Measurements from ENCODE around the gene BANK1. TPM values are rescaled to one million over a fixed set of nuclear protein-coding genes. Genes with fewer than 3 reads are reported as not detected.

Gene BANK1
- total and polyA plus RNA-seq, 10 of the 15 experiments (the other 5 are each of a cell fraction or from before 2014, with no cell fraction given) = 0.13 to 2.1 (median 0.42) TPM

GRCh38 chr4:101856149-101856548, 65.6 kb downstream of the BANK1 start:
- SMC1A ChIA-PET (ENCODE audit: uncharacterized antibody, unreplicated experiment) = no interaction called here
- TF ChIP-seq ESRRA (IDR thresholded peaks at IDR 0.05; ENCODE audit: low read length) = no peak
- no peak for TF ChIP-seq ZNF24 (IDR thresholded peaks at IDR 0.05)
- TF ChIP-seq RFX5 (IDR thresholded peaks at IDR 0.05; ENCODE audit: low read depth, low read length) = no peak
- no peak for TF ChIP-seq RAD51 (IDR thresholded peaks at IDR 0.05)
- TF ChIP-seq ETV6 (conservative IDR thresholded peaks at IDR 0.05 in 1 of 2, IDR thresholded peaks at IDR 0.05 in 1 of 2; ENCODE audit: borderline replicate concordance in 1 of 2, low read depth in 1 of 2) = no peak
- TF ChIP-seq NKRF (conservative IDR thresholded peaks at IDR 0.05) = no peak
- no peak for TF ChIP-seq FOXK2 (IDR thresholded peaks at IDR 0.05)
- TF ChIP-seq ZNF592 (IDR thresholded peaks at IDR 0.05) = no peak
- no peak for TF ChIP-seq SMAD1 (IDR thresholded peaks at IDR 0.05; ENCODE audit: low read depth, partially characterized antibody)
- TF ChIP-seq E2F4 (IDR thresholded peaks at IDR 0.05; ENCODE audit: low read depth, low read length) = no peak
- TF ChIP-seq STAT3 (IDR thresholded peaks at IDR 0.05; ENCODE audit: low read depth, low read length) = no peak
- TF ChIP-seq SKIL (IDR thresholded peaks at IDR 0.05; ENCODE audit: low read depth, poor library complexity, severe bottlenecking) = no peak
- no peak for TF ChIP-seq CTCF (IDR thresholded peaks at IDR 0.05 in 2 of 3, conservative IDR thresholded peaks at IDR 0.05 in 1 of 3; ENCODE audit: control insufficient read depth in 2 of 3, extremely low read depth in 1 of 3, insufficient read depth in 1 of 3, low read depth in 3 of 3, low read length in 3 of 3)

More at GRCh38 chr4:101856149-101856548, 65.6 kb downstream of the BANK1 start:
- no peak overlapping the region for H3K27ac ChIP-seq (ENCODE audit: control insufficient read depth, insufficient read depth)
- FAIRE-seq (no peak), ATAC-seq (no peak), DNase-seq (ENCODE audit: low read depth, low spot score) (no peak)
- no peak overlapping the region for H3K4me3 ChIP-seq
- no TSS peak for BruUV-seq (replicated peaks)
- no peak overlapping the region for H3K9ac ChIP-seq (ENCODE audit: control insufficient read depth, insufficient read depth, low read length)
- no peak overlapping the region for H3K4me2 ChIP-seq (ENCODE audit: control insufficient read depth, insufficient read depth)
- 0% methylated on average over 2 of the region's 2 CpGs for WGBS (ENCODE audit: insufficient coverage, insufficient replicate concordance, low lambda C conversion rate, missing lambda C conversion rate)
- ChIA-PET CTCF (interaction anchor here (1.0 kb wide), 1 partner anchor 21 kb away, joined by 4 read pairs; no protein-coding TSS in a partner anchor), RAD21 (ENCODE audit: unreplicated experiment) (no interaction called here), POLR2A (no interaction called here)
- no peaks in the 10 kb centered on the region for H3K36me3 ChIP-seq (ENCODE audit: control insufficient read depth in 2 of 2, insufficient read depth in 2 of 2, low read length in 1 of 2)
- intact Hi-C loops (cut with micrococcal nuclease; ENCODE audit: unreplicated experiment) = no loop called here
- no peaks in the 10 kb centered on the region for H3K79me2 ChIP-seq (ENCODE audit: control insufficient read depth, insufficient read depth, low read length)
- no peaks in the 10 kb centered on the region for H3K4me1 ChIP-seq (ENCODE audit: control insufficient read depth, insufficient read depth, low read length)
- H3K9me3 ChIP-seq (replicated peaks; ENCODE audit: control insufficient read depth, insufficient read depth, low read length) = no peaks in the 10 kb centered on the region
- no peaks in the 10 kb centered on the region for H4K20me1 ChIP-seq (ENCODE audit: control insufficient read depth, insufficient read depth)
- no peaks in the 10 kb centered on the region for H3K27me3 ChIP-seq (replicated peaks in 1 of 2; ENCODE audit: control insufficient read depth in 2 of 2, insufficient read depth in 2 of 2, low read length in 1 of 2)
- in situ Hi-C loops (cut with MboI) = no loop called here
- H2AFZ ChIP-seq (ENCODE audit: control insufficient read depth, low read depth, low read length) = no peak overlapping the region

All from GM12878 (cell line).